ENCODE results near the gene ETFRF1. TPM values are rescaled to one million over a fixed set of nuclear protein-coding genes. Genes with fewer than 3 reads are reported as not detected.

ETFRF1 gene
- total RNA-seq, 2 experiments from 2014 or later = 10.1 to 11.0 TPM

- CTCF ChIA-PET = interaction anchor here (0.8 to 5.3 kb wide), 34 partner anchors 8 to 301 kb away, joined by 3 to 46 read pairs (median 4); partner anchors contain the start of genes DNAI7 and ETFRF1
- Mint-ChIP-seq H3K27me3 (no peaks in the 10 kb centered on the region), H3K4me3 (no peak overlapping the region), H3K27ac (no peak overlapping the region), H3K4me1 (ENCODE audit: low read depth) (peaks cover 5% of the 10 kb centered on the region), H3K36me3 (ENCODE audit: low read depth) (no peaks in the 10 kb centered on the region), H3K9me3 (no peaks in the 10 kb centered on the region)
- intact Hi-C loops (cut with micrococcal nuclease) = no loop called here
- ATAC-seq (no peak), DNase-seq (no peak)
- POLR2A ChIA-PET = interaction anchor here (1.2 kb wide), 1 partner anchor 29 kb away, joined by 3 read pairs; no protein-coding TSS in a partner anchor
- peak; percentile 83 for TF ChIP-seq CTCF (IDR thresholded peaks at IDR 0.05)
Observed at GRCh38 chr12:25155022-25155576, 39.9 kb upstream of the ETFRF1 start.

- no peak for ATAC-seq
Observed at GRCh38 chr12:25156061-25156460, 39.0 kb upstream of the ETFRF1 start.

GRCh38 chr12:25162866-25163265 is 32.2 kb upstream of the ETFRF1 start:
- Mint-ChIP-seq H3K27ac (no peak overlapping the region), H3K4me1 (ENCODE audit: low read depth) (no peaks in the 10 kb centered on the region), H3K27me3 (no peaks in the 10 kb centered on the region), H3K36me3 (ENCODE audit: low read depth) (no peaks in the 10 kb centered on the region), H3K9me3 (no peaks in the 10 kb centered on the region), H3K4me3 (no peak overlapping the region)
- CTCF ChIA-PET = no interaction called here
- intact Hi-C loops (cut with micrococcal nuclease) = no loop called here
- ATAC-seq (no peak), DNase-seq (no peak)
- POLR2A ChIA-PET = interaction anchor here (0.6 to 1.2 kb wide), 2 partner anchors 26 to 305 kb away, joined by 3 read pairs; no protein-coding TSS in a partner anchor
- no peak for TF ChIP-seq CTCF (IDR thresholded peaks at IDR 0.05)

More at GRCh38 chr12:25156061-25156460, 39.0 kb upstream of the ETFRF1 start:
- TF ChIP-seq CTCF (IDR thresholded peaks at IDR 0.05) = no peak
- Mint-ChIP-seq H3K4me3 (no peak overlapping the region), H3K27ac (no peak overlapping the region), H3K4me1 (ENCODE audit: low read depth) (peaks cover 5% of the 10 kb centered on the region), H3K27me3 (no peaks in the 10 kb centered on the region), H3K36me3 (ENCODE audit: low read depth) (no peaks in the 10 kb centered on the region), H3K9me3 (no peaks in the 10 kb centered on the region)
- intact Hi-C loops (cut with micrococcal nuclease) = no loop called here
- POLR2A ChIA-PET = no interaction called here
- CTCF ChIA-PET = interaction anchor here (0.7 to 5.3 kb wide), 8 partner anchors 19 to 209 kb away, joined by 3 to 46 read pairs (median 5); no protein-coding TSS in a partner anchor
- DNase-seq = no peak

GRCh38 chr12:25182765-25183164 is 12.3 kb upstream of the ETFRF1 start:
- Mint-ChIP-seq H3K27me3 (no peaks in the 10 kb centered on the region), H3K27ac (no peak overlapping the region), H3K4me3 (no peak overlapping the region), H3K9me3 (peaks cover 3% of the 10 kb centered on the region), H3K4me1 (ENCODE audit: low read depth) (peaks cover 19% of the 10 kb centered on the region), H3K36me3 (ENCODE audit: low read depth) (no peaks in the 10 kb centered on the region)
- CTCF ChIA-PET = interaction anchor here (1.1 to 1.6 kb wide), 2 partner anchors 11 to 28 kb away, joined by 3 read pairs; no protein-coding TSS in a partner anchor
- intact Hi-C loops (cut with micrococcal nuclease) = no loop called here
- no peak for DNase-seq
- POLR2A ChIA-PET = no interaction called here
- no peak for ATAC-seq
- no peak for TF ChIP-seq CTCF (IDR thresholded peaks at IDR 0.05)

- TF ChIP-seq CTCF (IDR thresholded peaks at IDR 0.05) = no peak
- peak; percentile 28 for ATAC-seq
- Mint-ChIP-seq H3K27me3 (no peaks in the 10 kb centered on the region), H3K27ac (no peak overlapping the region), H3K9me3 (peaks cover 3% of the 10 kb centered on the region), H3K4me1 (ENCODE audit: low read depth) (peaks cover 19% of the 10 kb centered on the region), H3K4me3 (no peak overlapping the region), H3K36me3 (ENCODE audit: low read depth) (no peaks in the 10 kb centered on the region)
- ChIA-PET CTCF (interaction anchor here (2.1 kb wide), 1 partner anchor 28 kb away, joined by 8 read pairs; no protein-coding TSS in a partner anchor), POLR2A (no interaction called here)
- no peak for DNase-seq
- intact Hi-C loops (cut with micrococcal nuclease) = no loop called here
Observed at GRCh38 chr12:25184132-25184531, 10.9 kb upstream of the ETFRF1 start.

Measured in activated CD8-positive, alpha-beta T cell treated with anti-CD3 and anti-CD28 coated beads for 36 hours (primary cell).